Activated B cell treated with CpG ODN at 0.5 μM for 24 hours (primary cell): ENCODE measurements around the gene OGG1. TPM values are rescaled to one million over a fixed set of nuclear protein-coding genes. Genes with fewer than 3 reads are reported as not detected.

Source experiments
- ATAC-seq: fragments of 200-7000 bp; cut with Tn5 transposase; one replicate; pipeline ENCODE4 v1.10.0; 2021; ENCODE audit warnings: low read depth, mild to moderate bottlenecking, moderate library complexity
- CTCF ChIA-PET: fragments of 350-600 bp; sonication (Branson Sonifier 250); formaldehyde crosslinking; loops from one replicate; lab custom pipeline; 2021; ENCODE audit warnings: antibody characterized with exemption; lab: Charles Lee
- POLR2A ChIA-PET: fragments of 350-600 bp; sonication (Branson Sonifier 250); formaldehyde crosslinking; loops from one replicate; lab custom pipeline; 2021; ENCODE audit warnings: antibody characterized with exemption; lab: Charles Lee
- DNase-seq: peaks from one replicate; pipeline ENCODE4 v3.0.0; 2022
- H3K27ac Mint-ChIP-seq: one replicate; pipeline ENCODE4 v1.8.0; 2020; ENCODE audit warnings: mixed read lengths
- H3K27me3 Mint-ChIP-seq: one replicate; pipeline ENCODE4 v1.8.0; 2021; ENCODE audit warnings: mixed read lengths
- H3K36me3 Mint-ChIP-seq: one replicate; pipeline ENCODE4 v1.8.0; 2021; ENCODE audit warnings: low read depth, mixed read lengths
- H3K4me1 Mint-ChIP-seq: one replicate; pipeline ENCODE4 v1.8.0; 2021; ENCODE audit warnings: mixed read lengths
- H3K4me3 Mint-ChIP-seq: one replicate; pipeline ENCODE4 v1.8.0; 2020; ENCODE audit warnings: mild to moderate bottlenecking, mixed read lengths
- H3K9me3 Mint-ChIP-seq: one replicate; pipeline ENCODE4 v1.8.0; 2020; ENCODE audit warnings: mixed read lengths
- CTCF ChIP-seq: fragments of 200-600 bp; IDR thresholded peaks from one replicate; pipeline ENCODE4 v1.8.0; 2022; ENCODE audit warnings: antibody characterized with exemption, mild to moderate bottlenecking
- intact Hi-C: fragments of 100-400 bp; cut with micrococcal nuclease; formaldehyde crosslinking; loops from one replicate; pipeline ENCODE4 v1.15.1; 2024
- total RNA-seq: library from RNA; stranded (reverse); gene quantifications from 2 replicates; pipeline ENCODE4 v1.2.3, GENCODE V29; 2022

Gene OGG1
- total RNA-seq, 1 donor from 2014 or later = 60.7 TPM

- Mint-ChIP-seq H3K27me3 (no peaks in the 10 kb centered on the region), H3K4me1 (peaks cover 58% of the 10 kb centered on the region), H3K4me3 (no peak overlapping the region), H3K9me3 (no peaks in the 10 kb centered on the region), H3K36me3 (peaks cover 12% of the 10 kb centered on the region), H3K27ac (peak overlapping the region; percentile 88)
- intact Hi-C loops = loop anchor here (1.0 kb wide), 1 partner anchor 28 kb away; no protein-coding TSS in a partner anchor
- ATAC-seq (no peak), DNase-seq (no peak)
- ChIA-PET POLR2A (interaction anchor here (0.6 to 5.6 kb wide), 6 partner anchors 14 to 382 kb away, joined by 3 to 57 read pairs (median 4); partner anchors contain the start of genes ARPC4 and OGG1), CTCF (no interaction called here)
- TF ChIP-seq CTCF = no peak
Measured at GRCh38 chr3:9778143-9779074, 28.7 kb downstream of the OGG1 start.

- Mint-ChIP-seq H3K9me3 (no peaks in the 10 kb centered on the region), H3K4me1 (peaks cover 58% of the 10 kb centered on the region), H3K36me3 (peaks cover 18% of the 10 kb centered on the region), H3K27ac (peak overlapping the region; percentile 88), H3K27me3 (no peaks in the 10 kb centered on the region), H3K4me3 (peak overlapping the region; percentile 32)
- TF ChIP-seq CTCF = no peak
- POLR2A ChIA-PET = interaction anchor here (1.1 to 5.6 kb wide), 6 partner anchors 9 to 382 kb away, joined by 3 to 133 read pairs (median 12); partner anchors contain the start of genes ARPC4, BRPF1, CAMK1 and OGG1
- ATAC-seq = no peak
- DNase-seq = no peak
- CTCF ChIA-PET = no interaction called here
- intact Hi-C loops = loop anchor here (1.0 kb wide), 1 partner anchor 29 kb away; no protein-coding TSS in a partner anchor
Measured at GRCh38 chr3:9779075-9779593, 29.4 kb downstream of the OGG1 start.

- Mint-ChIP-seq H3K27ac (peak overlapping the region; percentile 88), H3K27me3 (no peaks in the 10 kb centered on the region), H3K36me3 (peaks cover 21% of the 10 kb centered on the region), H3K4me3 (peak overlapping the region; percentile 32), H3K4me1 (peaks cover 58% of the 10 kb centered on the region), H3K9me3 (no peaks in the 10 kb centered on the region)
- DNase-seq (peak; percentile 30), ATAC-seq (peak; percentile 76)
- intact Hi-C loops = loop anchor here (1.0 to 2.0 kb wide), 3 partner anchors 12 to 30 kb away; partner anchors contain the start of gene TADA3
- ChIA-PET POLR2A (interaction anchor here (1.0 to 5.6 kb wide), 9 partner anchors 10 to 153 kb away, joined by 3 to 133 read pairs (median 6); partner anchors contain the start of genes ARPC4, BRPF1, CAMK1 and CRELD1), CTCF (interaction anchor here (0.7 to 1.6 kb wide), 3 partner anchors 13 to 17 kb away, joined by 3 to 5 read pairs (median 4); partner anchors contain the start of gene TADA3)
- TF ChIP-seq CTCF = no peak
Measured at GRCh38 chr3:9779721-9780457, 30.1 kb downstream of the OGG1 start.

GRCh38 chr3:9780458-9780812 lies 30.7 kb downstream of the OGG1 start:
- Mint-ChIP-seq H3K9me3 (no peaks in the 10 kb centered on the region), H3K4me3 (peak overlapping the region; percentile 32), H3K27ac (peak overlapping the region; percentile 88), H3K36me3 (peaks cover 26% of the 10 kb centered on the region), H3K27me3 (no peaks in the 10 kb centered on the region), H3K4me1 (peaks cover 58% of the 10 kb centered on the region)
- ATAC-seq = peak; percentile 4
- intact Hi-C loops = loop anchor here (1.0 to 2.0 kb wide), 2 partner anchors 12 to 14 kb away; partner anchors contain the start of gene TADA3
- CTCF ChIA-PET = interaction anchor here (1.6 to 2.6 kb wide), 3 partner anchors 12 to 28 kb away, joined by 3 to 8 read pairs (median 4); partner anchors contain the start of gene ARPC4
- POLR2A ChIA-PET = interaction anchor here (1.0 to 5.6 kb wide), 10 partner anchors 9 to 153 kb away, joined by 3 to 133 read pairs (median 6); partner anchors contain the start of genes ARPC4, BRPF1, CAMK1 and CRELD1
- no peak for TF ChIP-seq CTCF
- no peak for DNase-seq
